HG02884 (cell line): ENCODE data around the gene SKAP1.

Experiments used
- ATAC-seq: cut with Tn5 transposase; IDR thresholded peaks from one replicate; pipeline ENCODE4 v1.9.1; 2021; ENCODE audit warnings: mild to moderate bottlenecking, moderate library complexity; ENCODE audit not compliant: unreplicated experiment

Gene SKAP1

GRCh38 chr17:48180842-48181629 lies 249.0 kb downstream of the SKAP1 start:
- ATAC-seq: no peak

- ATAC-seq: no peak
Measured at GRCh38 chr17:48179071-48179945, 250.7 kb downstream of the SKAP1 start.

GRCh38 chr17:48178317-48178716 lies 251.7 kb downstream of the SKAP1 start:
- ATAC-seq: no peak

GRCh38 chr17:48177816-48178215 lies 252.2 kb downstream of the SKAP1 start:
- no peak for ATAC-seq

GRCh38 chr17:48176471-48176855 lies 253.6 kb downstream of the SKAP1 start:
- ATAC-seq: no peak

- ATAC-seq: no peak
Measured at GRCh38 chr17:48175692-48176470, 254.1 kb downstream of the SKAP1 start.

- ATAC-seq: no peak
Measured at GRCh38 chr17:48174833-48175523, 255.0 kb downstream of the SKAP1 start.

- no peak for ATAC-seq
Measured at GRCh38 chr17:48173191-48173984, 256.6 kb downstream of the SKAP1 start.

- ATAC-seq: no peak
Measured at GRCh38 chr17:48169926-48170325, 260.1 kb downstream of the SKAP1 start.

- no peak for ATAC-seq
Measured at GRCh38 chr17:48163809-48164208, 266.2 kb downstream of the SKAP1 start.

- no peak for ATAC-seq
Measured at GRCh38 chr17:48162946-48163506, 267.0 kb downstream of the SKAP1 start.

GRCh38 chr17:48162306-48162934 lies 267.6 kb downstream of the SKAP1 start:
- no peak for ATAC-seq

GRCh38 chr17:48161127-48161905 lies 268.7 kb downstream of the SKAP1 start:
- ATAC-seq: no peak

GRCh38 chr17:48160177-48161081 lies 269.6 kb downstream of the SKAP1 start:
- ATAC-seq: no peak

GRCh38 chr17:48159232-48159631 lies 270.8 kb downstream of the SKAP1 start:
- ATAC-seq: no peak

- no peak for ATAC-seq
Measured at GRCh38 chr17:48155889-48156611, 274.0 kb downstream of the SKAP1 start.
